WERI-Rb-1 (cell line): Measurements from ENCODE around the gene TENM3.

Experiments
- DNase-seq: peaks from one replicate; pipeline ENCODE4 v3.0.0-alpha.2; 2020
- H3K27ac ChIP-seq: fragments of 250-450 bp; sonication (Bioruptor Pico); 2 replicates; pipeline ENCODE4 v1.5.1; 2020; ENCODE audit warnings: mild to moderate bottlenecking, moderate library complexity
- H3K27me3 ChIP-seq: fragments of 250-450 bp; sonication (Bioruptor Pico); 2 replicates; pipeline ENCODE4 v1.5.1; 2021; ENCODE audit warnings: mild to moderate bottlenecking, low read depth, moderate library complexity; ENCODE audit not compliant: insufficient read depth, severe bottlenecking
- H3K36me3 ChIP-seq: fragments of 250-450 bp; sonication (Bioruptor Pico); 2 replicates; pipeline ENCODE4 v1.5.1; 2020; ENCODE audit warnings: mild to moderate bottlenecking, moderate library complexity
- H3K4me3 ChIP-seq: 2 replicates; pipeline ENCODE4 v1.5.1; 2011; ENCODE audit warnings: low read depth, mild to moderate bottlenecking, control low read depth, low read length
- H3K9me3 ChIP-seq: fragments of 250-450 bp; sonication (Bioruptor Pico); 2 replicates; pipeline ENCODE4 v1.5.1; 2021; ENCODE audit warnings: mild to moderate bottlenecking, moderate library complexity; ENCODE audit not compliant: severe bottlenecking
- TF ChIP-seq, protein P1 (sequence below): IDR thresholded peaks from 2 replicates; pipeline ENCODE4 v1.5.1; 2011; ENCODE audit warnings: low read depth, mild to moderate bottlenecking, control low read depth, inconsistent platforms, low read length

Gene TENM3

DNA sequence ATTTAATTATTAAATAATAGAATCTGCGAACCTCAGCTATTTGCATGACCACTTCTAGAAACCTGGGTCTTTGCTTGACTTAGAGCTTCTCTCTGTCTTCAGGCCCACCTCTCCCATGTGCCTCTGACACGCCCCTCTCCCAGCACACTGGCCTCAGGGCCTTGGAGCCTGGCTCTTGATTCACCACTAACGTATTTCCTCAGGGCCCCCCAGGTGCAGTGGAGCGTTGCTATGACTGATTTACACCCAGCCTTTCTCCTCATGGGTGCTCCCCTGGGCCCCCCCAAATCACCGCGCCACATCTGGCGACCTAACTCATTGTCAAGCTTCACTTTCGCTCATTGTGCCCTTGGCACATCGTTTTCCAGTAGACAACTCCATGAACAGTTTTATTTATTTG, 37.9 kb upstream of the TENM3 start:
- Histone ChIP-seq H3K27me3 (no peaks in the 10 kb centered on the region), H3K9me3 (no peaks in the 10 kb centered on the region), H3K36me3 (no peaks in the 10 kb centered on the region), H3K4me3 (no peak overlapping the region), H3K27ac (no peak overlapping the region)
- no peak for DNase-seq
- TF ChIP-seq, protein P1, sequence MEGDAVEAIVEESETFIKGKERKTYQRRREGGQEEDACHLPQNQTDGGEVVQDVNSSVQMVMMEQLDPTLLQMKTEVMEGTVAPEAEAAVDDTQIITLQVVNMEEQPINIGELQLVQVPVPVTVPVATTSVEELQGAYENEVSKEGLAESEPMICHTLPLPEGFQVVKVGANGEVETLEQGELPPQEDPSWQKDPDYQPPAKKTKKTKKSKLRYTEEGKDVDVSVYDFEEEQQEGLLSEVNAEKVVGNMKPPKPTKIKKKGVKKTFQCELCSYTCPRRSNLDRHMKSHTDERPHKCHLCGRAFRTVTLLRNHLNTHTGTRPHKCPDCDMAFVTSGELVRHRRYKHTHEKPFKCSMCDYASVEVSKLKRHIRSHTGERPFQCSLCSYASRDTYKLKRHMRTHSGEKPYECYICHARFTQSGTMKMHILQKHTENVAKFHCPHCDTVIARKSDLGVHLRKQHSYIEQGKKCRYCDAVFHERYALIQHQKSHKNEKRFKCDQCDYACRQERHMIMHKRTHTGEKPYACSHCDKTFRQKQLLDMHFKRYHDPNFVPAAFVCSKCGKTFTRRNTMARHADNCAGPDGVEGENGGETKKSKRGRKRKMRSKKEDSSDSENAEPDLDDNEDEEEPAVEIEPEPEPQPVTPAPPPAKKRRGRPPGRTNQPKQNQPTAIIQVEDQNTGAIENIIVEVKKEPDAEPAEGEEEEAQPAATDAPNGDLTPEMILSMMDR: no peak

DNA sequence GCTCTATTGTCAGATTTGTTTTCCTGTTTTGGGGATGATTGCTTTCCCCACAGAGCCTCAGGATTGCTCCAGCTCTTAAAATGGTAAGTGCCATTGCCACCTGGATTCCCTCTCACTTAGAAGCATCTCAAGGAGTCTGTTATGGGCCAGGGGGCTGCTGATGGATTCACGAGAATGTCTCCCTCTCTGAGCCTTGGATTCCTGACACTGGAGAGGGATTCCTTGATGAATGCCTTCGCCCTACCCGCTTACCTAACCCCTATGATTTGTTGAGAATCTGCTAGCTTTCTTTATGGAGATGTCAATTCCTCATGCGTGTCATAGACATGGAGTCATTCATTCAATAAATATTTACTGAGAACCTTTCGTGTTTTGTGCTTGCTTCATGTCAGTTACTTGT, 36.9 kb upstream of the TENM3 start:
- TF ChIP-seq, protein P1: no peak
- Histone ChIP-seq H3K27ac (no peak overlapping the region), H3K36me3 (no peaks in the 10 kb centered on the region), H3K4me3 (no peak overlapping the region), H3K27me3 (no peaks in the 10 kb centered on the region), H3K9me3 (no peaks in the 10 kb centered on the region)
- DNase-seq: no peak

DNA sequence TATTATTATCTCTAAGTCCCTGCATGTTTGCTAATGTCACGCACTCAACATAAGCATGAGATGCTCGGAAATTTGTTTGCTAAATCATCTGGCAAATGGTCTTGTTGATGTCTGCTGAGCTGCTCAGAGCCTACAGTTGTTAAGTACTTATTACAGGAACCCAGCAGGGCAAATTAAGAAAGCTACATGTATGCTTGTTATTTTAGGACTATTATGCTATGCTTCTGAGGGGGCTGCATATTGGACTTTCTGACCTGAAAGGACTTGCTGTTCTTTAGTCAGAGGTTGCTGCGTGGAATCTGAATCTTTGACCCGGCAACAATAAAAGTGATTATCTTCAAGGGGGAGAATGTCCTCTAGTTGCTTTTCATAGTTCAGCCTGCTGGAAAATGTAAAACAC, 36.3 kb upstream of the TENM3 start:
- Histone ChIP-seq H3K27me3 (no peaks in the 10 kb centered on the region), H3K27ac (no peak overlapping the region), H3K9me3 (no peaks in the 10 kb centered on the region), H3K36me3 (no peaks in the 10 kb centered on the region), H3K4me3 (no peak overlapping the region)
- TF ChIP-seq, protein P1: no peak
- no peak for DNase-seq

DNA sequence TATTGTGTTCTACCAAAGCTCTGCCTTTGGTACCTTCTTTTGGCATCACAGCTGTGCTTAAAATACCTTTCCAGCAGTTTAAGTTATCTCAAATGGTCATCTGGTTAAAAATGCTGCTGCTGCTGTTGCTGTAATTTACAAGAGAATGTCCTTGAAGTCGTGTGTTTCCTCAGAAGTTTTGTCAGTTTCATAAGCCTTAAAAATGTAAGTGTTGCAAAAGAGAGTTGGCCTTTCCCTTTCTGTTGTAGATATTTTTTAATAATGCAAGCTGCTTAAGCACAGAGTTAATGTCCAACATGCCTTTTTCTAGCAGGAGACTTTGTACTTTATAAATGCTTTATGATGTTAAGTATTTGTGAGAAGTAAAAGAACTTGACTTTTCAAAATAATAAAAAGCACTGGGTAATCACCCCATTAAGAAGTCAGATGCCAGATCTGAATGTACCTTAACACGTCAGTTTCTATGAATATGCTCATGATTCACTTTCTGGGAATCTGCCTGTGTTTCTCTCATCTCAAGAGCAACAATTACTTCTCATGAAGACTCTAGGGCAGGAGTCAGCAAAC, 35.3 kb upstream of the TENM3 start:
- Histone ChIP-seq H3K27ac (no peak overlapping the region), H3K27me3 (no peaks in the 10 kb centered on the region), H3K9me3 (no peaks in the 10 kb centered on the region), H3K4me3 (no peak overlapping the region), H3K36me3 (no peaks in the 10 kb centered on the region)
- no peak for DNase-seq
- TF ChIP-seq, protein P1: no peak

DNA sequence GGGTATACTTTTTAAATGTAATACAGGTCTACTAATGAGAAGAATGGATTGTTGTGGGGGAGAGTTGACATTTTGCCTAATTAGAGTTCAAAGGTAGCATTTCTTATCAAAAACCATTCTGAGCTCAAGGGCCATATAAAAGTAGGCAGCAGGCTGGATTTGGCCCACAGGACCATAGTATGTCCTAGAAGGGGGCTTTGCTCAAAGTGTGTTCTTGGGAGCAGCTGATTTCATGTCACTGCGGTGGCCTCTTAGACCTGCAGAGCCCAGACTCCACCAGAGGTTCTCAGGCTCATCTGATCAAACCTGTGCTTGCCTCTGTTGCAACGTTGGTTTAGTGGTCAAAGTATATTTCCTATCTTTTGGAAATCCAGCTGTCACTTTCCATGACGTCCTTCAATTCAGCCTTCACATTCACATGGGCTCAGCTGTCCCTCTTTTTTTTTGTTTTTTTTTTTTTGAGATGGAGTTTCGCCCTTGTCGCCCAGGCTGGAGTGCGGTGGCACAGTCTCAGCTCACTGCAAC, 34.6 kb upstream of the TENM3 start:
- no peaks in the 10 kb centered on the region for H3K36me3 ChIP-seq
- DNase-seq: no peak
- H3K9me3 ChIP-seq: no peaks in the 10 kb centered on the region

More for the DNA sequence above, 34.6 kb upstream of the TENM3 start:
- no peaks in the 10 kb centered on the region for H3K27me3 ChIP-seq
- H3K4me3 ChIP-seq: no peak overlapping the region
- TF ChIP-seq, protein P1: no peak
- H3K27ac ChIP-seq: no peak overlapping the region
